GM12875 (cell line): ENCODE measurements around the gene CARD14.
"Not testable (repeated sequence)": the region's sequence is repeated elsewhere in the genome, so short reads cannot be mapped to it uniquely, and the experiment has no call there.

Source experiments
- H3K4me3 ChIP-seq: one replicate; pipeline ENCODE4 v1.5.1; 2011; ENCODE audit warnings: low read depth, low read length, control low read depth
- TF ChIP-seq, protein P1 (sequence below): IDR thresholded peaks from 2 replicates; pipeline ENCODE4 v1.5.1; 2011; ENCODE audit warnings: low read depth, mild to moderate bottlenecking, control low read depth, inconsistent platforms, low read length, moderate library complexity, borderline replicate concordance; ENCODE audit not compliant: insufficient read depth

The CARD14 gene

DNA sequence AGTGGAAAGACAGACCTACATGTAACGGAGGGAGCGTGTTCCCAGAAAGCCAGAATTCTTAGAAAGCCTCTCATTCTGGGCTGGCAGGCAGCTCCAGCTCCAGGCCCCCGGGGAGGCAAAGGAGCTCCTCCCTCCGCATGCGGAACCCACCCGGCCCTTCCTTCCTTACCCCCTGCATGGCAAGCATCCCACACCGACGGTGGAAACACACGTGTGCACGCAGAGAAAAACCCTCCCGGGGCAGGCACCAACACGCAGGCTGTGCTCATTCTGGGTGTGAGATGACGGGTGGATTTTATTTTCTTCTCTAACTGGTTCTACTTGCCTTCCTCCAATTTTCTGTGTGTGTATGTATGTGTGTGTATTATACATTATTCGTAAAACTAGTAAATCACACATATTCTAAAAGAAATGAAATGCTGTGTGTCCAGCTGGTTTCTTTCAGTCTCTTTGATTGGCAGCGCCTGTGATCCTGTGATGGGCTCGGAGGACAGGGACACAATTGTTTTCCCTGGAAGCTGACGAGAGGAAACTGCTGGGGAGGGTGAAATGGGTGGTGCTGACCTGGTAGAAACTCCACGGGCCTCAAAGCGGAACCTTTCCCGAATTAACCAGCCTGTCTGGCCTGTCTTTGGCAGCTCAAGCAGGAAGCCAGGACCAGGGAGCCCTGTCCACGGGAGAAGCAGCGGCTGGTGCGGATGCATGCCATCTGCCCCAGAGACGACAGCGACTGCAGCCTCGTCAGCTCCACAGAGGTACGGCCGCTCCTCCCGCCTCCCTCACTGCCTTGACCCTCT, 22.2 kb downstream of the CARD14 start:
- no peak overlapping the region for H3K4me3 ChIP-seq
- TF ChIP-seq, protein P1, sequence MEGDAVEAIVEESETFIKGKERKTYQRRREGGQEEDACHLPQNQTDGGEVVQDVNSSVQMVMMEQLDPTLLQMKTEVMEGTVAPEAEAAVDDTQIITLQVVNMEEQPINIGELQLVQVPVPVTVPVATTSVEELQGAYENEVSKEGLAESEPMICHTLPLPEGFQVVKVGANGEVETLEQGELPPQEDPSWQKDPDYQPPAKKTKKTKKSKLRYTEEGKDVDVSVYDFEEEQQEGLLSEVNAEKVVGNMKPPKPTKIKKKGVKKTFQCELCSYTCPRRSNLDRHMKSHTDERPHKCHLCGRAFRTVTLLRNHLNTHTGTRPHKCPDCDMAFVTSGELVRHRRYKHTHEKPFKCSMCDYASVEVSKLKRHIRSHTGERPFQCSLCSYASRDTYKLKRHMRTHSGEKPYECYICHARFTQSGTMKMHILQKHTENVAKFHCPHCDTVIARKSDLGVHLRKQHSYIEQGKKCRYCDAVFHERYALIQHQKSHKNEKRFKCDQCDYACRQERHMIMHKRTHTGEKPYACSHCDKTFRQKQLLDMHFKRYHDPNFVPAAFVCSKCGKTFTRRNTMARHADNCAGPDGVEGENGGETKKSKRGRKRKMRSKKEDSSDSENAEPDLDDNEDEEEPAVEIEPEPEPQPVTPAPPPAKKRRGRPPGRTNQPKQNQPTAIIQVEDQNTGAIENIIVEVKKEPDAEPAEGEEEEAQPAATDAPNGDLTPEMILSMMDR = no peak

- no peak overlapping the region for H3K4me3 ChIP-seq
- TF ChIP-seq, protein P1 = no peak
Observed at GRCh38 chr17:80195141-80195540, 25.3 kb downstream of the CARD14 start.

- TF ChIP-seq, protein P1 = peak; percentile 87
- no peak overlapping the region for H3K4me3 ChIP-seq
Observed at GRCh38 chr17:80195671-80196529, 26.1 kb downstream of the CARD14 start.

DNA sequence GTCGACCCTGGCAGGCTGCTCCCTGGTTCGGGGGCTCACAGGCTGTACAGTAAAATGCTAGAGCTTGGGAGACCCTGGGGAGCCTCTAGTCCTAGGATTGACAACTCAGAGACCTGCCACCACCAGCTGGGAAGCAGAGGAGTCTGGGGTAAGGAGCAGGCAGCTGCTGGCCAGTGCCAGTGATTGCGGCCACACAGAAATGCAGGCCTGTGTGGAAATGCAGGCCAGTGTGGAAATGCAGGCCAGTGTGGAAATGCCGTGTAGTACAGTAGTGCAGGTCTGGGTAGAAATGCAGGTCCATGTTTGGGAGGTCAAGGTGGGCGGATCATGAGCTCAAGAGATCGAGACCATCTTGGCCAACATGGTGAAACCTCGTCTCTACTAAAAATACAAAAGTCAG, 26.8 kb downstream of the CARD14 start:
- TF ChIP-seq, protein P1 = no peak
- no peak overlapping the region for H3K4me3 ChIP-seq

DNA sequence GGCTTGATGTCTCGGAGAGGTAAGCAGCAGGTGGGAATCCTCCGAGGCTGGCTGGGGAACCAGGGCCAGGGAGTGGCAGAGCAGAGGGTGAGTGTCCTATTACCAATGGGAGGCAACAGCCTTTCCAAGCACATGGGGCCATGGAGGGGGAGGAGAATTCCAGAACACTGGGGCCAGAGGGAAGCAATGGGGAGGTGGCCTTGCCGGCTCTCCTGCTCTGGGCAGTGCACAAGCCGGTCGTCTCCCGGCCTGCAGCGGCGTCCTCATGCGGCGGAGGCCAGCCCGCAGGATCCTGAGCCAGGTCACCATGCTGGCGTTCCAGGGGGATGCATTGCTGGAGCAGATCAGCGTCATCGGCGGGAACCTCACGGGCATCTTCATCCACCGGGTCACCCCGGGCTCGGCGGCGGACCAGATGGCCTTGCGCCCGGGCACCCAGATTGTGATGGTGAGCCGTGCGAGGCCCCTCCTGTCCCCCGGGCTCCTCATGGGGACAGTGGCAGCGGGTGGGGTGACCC, 28.4 kb downstream of the CARD14 start:
- TF ChIP-seq, protein P1 = no peak
- H3K4me3 ChIP-seq = no peak overlapping the region

- not testable (repeated sequence) for H3K4me3 ChIP-seq
Observed at GRCh38 chr17:80199295-80199694, 29.5 kb downstream of the CARD14 start.

DNA sequence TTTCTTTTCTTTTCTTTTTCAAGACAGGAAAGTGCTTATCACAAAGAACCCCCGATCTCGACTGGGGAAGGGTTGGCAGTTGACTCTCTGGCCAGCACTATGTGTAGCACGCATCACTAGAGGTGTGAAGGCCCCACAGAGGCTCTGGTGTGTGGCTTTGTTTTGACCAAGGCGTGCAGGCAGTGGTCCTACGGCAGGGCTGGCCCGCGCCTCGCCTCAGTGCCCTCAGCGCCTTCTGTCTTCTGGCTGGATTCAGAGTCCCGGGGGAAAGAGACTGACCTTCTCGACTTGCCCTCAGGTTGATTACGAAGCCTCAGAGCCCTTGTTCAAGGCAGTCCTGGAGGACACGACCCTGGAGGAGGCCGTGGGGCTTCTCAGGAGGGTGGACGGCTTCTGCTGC, 31.6 kb downstream of the CARD14 start:
- TF ChIP-seq, protein P1 = no peak

More for the DNA sequence above, 31.6 kb downstream of the CARD14 start:
- no peak overlapping the region for H3K4me3 ChIP-seq
